Activated CD4-positive, alpha-beta T cell treated with anti-CD3 and anti-CD28 coated beads for 4 hours (primary cell): ENCODE results near the gene GHRH.

Experiments
- DNase-seq, 2 donors: peaks; one replicate each; pipeline ENCODE4 v3.0.0-alpha.2; 2020

GHRH gene

GRCh38 chr20:37236462-37236861 lies 25.2 kb downstream of the GHRH start:
- DNase-seq = no peak

DNA sequence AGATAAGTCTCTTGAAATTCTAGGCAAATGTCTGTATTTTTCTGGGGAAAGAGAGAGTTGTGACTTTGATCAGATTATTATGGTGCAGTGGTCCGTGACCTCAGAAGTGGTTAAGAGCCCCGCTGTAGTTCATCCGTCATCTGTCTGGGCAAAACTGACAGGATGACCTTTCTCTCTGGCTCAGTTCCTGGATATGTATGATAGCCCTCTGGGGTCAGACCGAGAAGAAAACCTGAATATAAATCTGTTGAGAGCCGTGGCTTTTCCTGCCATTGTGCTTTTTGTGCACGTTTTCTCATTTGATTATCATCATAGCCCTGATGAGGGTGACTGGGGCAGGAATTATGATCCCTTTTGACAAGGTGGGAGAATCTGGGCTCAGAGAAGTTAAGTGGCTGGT lies 26.5 kb downstream of the GHRH start:
- no peak for DNase-seq

- DNase-seq = no peak
Observed at GRCh38 chr20:37234254-37234581, 27.4 kb downstream of the GHRH start.

DNA sequence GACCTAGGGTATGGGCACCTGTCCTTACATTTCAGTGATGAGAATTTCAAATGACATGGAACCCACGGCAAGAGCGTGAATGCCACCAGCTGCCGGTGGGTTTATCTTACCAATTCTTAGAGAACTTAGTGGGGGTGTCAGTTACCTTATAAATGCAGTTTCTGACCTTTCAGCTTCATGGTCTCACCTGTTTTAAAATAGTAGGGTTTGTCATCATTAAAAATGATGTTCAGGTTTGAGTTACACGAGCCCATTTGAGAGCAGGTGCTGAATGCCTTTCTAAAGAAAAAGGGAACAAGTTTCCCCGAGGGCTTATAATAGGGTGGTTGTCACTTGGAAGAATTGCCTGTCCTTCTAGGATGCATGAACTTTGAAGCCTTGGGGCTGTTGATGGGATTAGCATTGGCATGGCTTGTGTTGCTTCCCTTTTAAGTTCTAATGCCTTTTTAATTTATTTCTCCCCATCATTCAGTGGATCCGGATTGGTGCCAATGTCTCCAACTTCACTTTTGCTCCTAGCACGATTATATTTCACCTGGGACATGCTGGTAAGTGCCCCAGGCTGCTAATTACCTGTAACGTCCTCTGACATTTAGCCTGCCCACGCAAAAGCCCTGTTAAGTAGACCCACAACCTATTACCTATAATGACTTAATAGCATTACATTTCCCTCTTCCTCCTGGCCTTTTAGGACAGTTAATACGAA lies 27.9 kb downstream of the GHRH start:
- no peak for DNase-seq

GRCh38 chr20:37231947-37232630 lies 29.5 kb downstream of the GHRH start:
- no peak for DNase-seq

- no peak for DNase-seq
Observed at GRCh38 chr20:37230200-37230599, 31.4 kb downstream of the GHRH start.

DNA sequence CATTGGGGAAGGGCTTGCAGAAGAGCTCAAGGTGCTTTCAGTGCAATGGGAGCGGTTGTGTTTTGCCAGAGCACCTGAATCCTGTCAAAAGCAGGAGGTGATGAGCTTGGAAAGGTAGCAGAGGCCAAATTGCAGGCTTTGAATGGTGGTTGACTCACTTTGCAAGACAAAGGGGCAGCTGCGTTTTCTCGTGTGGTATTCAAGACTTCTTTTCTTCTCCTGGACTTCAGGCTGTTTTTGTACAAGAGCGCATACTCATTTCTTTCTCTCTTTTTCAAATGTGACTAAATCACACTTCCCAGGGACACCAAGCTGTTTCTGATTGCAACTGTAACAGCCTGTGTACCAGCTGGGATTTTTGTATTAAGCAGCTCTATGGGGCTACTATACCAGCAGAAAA lies 32.3 kb downstream of the GHRH start:
- no peak for DNase-seq

- DNase-seq = no peak
Observed at GRCh38 chr20:37228656-37229055, 33.0 kb downstream of the GHRH start.

DNA sequence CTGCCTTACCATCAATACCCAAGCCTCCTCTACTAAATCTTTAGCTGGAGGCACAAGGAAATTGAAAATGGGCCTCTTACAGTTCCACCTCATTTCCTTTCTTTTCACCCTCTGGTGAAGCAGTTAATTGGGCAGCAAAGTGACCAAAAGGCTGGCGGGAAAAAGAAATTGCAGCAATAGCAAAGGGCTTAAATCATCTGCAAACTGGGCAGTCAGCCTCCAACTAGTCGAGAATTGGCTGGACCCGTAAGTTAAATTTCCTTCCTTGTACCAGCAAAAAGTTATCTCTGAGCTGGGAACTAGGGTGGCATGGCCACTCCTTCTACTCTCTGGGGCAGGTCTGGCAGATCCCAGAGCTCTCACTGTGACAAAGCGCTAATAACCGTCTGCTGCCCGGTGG lies 33.5 kb downstream of the GHRH start:
- no peak for DNase-seq

- no peak for DNase-seq
Observed at GRCh38 chr20:37226889-37227288, 34.7 kb downstream of the GHRH start.

- no peak for DNase-seq
Observed at GRCh38 chr20:37225146-37225545, 36.5 kb downstream of the GHRH start.

DNA sequence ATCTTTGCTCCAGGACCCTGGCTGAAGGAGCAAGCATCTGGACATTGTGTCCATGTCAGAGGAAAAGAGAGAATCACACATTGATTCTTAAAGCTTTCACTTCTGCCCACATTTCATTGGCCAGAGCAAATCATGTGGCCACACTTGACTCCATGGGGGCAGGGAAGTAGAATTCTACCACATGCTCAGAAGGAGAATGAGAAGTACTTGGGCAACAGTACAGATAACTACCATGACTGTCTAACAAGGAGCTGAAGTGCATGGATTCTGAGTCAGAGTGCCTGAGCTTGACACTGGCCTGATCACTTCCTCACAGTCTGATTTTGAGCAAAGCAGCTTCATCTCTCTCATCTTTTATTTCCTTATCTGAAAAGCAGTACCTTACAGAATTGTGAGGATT lies 38.6 kb downstream of the GHRH start:
- no peak for DNase-seq

DNA sequence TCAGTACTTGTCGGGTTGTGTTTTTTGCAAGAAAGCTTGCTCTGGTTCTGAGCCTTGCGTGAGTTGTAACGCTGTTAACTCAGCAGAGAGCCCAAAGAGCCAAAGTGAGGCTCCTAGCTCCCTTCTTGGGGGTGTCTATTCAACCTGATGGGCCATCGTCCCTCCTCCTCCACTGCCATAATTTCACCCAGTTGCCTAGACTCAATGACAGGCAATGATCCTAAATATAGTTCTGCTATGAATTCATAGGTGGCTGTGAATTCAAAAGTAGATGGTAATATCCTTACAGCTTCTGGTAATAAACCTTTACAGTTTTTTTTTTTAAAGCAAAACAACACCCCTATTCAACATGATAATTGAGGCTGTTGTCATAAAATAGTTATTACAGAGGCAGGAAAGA lies 39.5 kb downstream of the GHRH start:
- no peak for DNase-seq

DNA sequence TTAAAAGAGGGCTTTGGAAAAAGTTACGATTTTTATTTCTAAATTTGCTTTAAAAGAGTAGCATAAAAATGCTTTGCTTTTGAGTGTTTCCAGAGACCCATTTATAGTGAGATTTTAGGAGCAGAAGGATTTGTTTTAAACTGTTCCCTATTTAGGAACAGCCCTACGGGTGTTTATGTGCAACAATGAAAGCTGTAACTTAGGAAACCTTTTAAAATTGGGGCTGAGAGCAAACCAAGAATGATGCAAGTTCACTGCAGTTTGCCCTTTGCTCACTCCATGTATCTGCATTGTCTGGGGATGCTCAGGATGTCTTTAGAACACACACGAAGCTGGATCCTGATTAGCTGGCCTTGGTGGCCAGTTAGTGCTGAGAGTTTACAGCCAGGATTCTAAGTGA lies 40.9 kb downstream of the GHRH start:
- DNase-seq = no peak

- no peak for DNase-seq
Observed at GRCh38 chr20:37219751-37220668, 41.6 kb downstream of the GHRH start.

- no peak for DNase-seq
Observed at GRCh38 chr20:37218976-37219375, 42.6 kb downstream of the GHRH start.

DNA sequence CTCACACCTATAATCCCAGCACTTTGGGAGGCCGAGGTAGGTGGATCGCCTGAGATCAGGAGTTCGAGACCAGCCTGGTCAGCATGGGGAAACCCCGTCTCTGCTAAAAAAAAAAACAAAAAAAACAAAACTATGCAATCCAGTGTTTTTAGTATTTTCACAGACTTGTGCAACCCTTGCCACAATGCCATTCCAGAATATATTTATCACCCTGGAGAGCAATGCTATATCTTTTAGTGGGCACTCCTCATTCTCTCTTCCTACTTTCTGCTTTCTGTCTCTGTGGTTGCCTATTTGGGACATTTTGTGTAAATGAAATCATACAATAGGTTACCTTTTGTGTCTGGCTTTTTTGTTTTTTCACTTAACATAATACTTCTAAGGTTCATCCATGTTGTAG lies 43.2 kb downstream of the GHRH start:
- DNase-seq = no peak

GRCh38 chr20:37209661-37210314 lies 51.8 kb downstream of the GHRH start:
- DNase-seq = no peak

- no peak for DNase-seq
Observed at GRCh38 chr20:37209193-37209592, 52.4 kb downstream of the GHRH start.

DNA sequence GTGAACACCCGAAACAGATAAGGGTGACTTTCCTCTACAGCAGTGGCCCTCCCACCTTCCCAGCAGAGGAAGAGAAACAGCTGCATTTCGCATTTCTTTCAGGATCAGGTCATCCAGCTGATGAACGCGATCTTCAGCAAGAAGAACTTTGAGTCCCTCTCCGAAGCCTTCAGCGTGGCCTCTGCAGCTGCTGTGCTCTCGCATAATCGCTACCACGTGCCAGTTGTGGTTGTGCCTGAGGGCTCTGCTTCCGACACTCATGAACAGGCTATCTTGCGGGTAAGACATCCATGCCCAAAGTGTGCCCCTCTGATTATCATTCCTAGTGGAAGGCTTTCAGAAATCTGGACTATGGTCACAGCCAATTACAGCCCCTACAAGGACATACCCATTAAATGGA lies 54.4 kb downstream of the GHRH start:
- DNase-seq = no peak

- DNase-seq = no peak
Observed at GRCh38 chr20:37205794-37206193, 55.8 kb downstream of the GHRH start.

GRCh38 chr20:37205130-37205529 lies 56.5 kb downstream of the GHRH start:
- no peak for DNase-seq

DNA sequence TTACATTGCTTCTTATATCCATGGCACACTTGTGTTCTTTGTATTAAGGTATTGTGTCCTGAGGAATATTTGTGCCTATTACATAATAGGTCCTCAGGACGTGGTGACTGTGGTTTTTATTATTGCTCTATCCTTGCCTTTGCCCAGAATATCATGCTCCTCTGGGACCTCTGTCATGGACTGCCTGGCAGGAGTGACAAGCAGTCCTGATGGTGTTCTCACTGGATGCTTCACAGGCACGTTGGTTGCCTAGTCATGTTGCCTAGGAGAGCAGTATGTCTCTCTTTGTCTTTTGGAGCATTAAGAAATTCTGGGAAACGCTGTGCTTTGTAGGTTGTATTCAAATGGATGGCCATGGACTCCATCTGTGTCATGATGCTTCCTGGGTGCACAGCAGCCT lies 57.6 kb downstream of the GHRH start:
- no peak for DNase-seq
